PC-3 (cell line): Measurements from ENCODE around the gene CSTPP1. TPM values are rescaled to one million over a fixed set of nuclear protein-coding genes. Genes with fewer than 3 reads are reported as not detected.

Source experiments
- ATAC-seq: fragments of 200-7000 bp; cut with Tn5 transposase; 2 replicates; pipeline ENCODE4 v1.9.1; 2020; ENCODE audit warnings: mild to moderate bottlenecking, moderate library complexity
- BruUV-seq: library from RNA; stranded (reverse); fragments of 400-500 nt; replicated peaks from 2 replicates; lab custom pipeline; 2021; lab: Mats Ljungman, UMichigan
- CTCF ChIA-PET: fragments of 300-600 bp; sonication (Branson Sonifier 250); formaldehyde crosslinking; loops from one replicate; lab custom pipeline; 2022; ENCODE audit warnings: antibody characterized with exemption; lab: Charles Lee
- POLR2A ChIA-PET: fragments of 300-600 bp; sonication (Branson Sonifier 250); formaldehyde crosslinking; loops from one replicate; lab custom pipeline; 2022; ENCODE audit warnings: antibody characterized with exemption; ENCODE audit not compliant: unreplicated experiment; lab: Charles Lee
- DNase-seq: peaks from one replicate; pipeline ENCODE4 v3.0.0-alpha.2; 2015
- H2AFZ ChIP-seq: fragments of 300-600 bp; sonication (generic); 2 replicates; pipeline ENCODE4 v1.6.0; 2016; ENCODE audit warnings: antibody characterized with exemption, low read length
- H3F3A ChIP-seq: fragments of 300-600 bp; sonication (generic); one replicate; pipeline ENCODE4 v1.6.0; 2017; ENCODE audit warnings: antibody characterized with exemption, low read length, control low read depth, mild to moderate bottlenecking; ENCODE audit not compliant: unreplicated experiment
- H3K27ac ChIP-seq: fragments of 300-600 bp; sonication (generic); 2 replicates; pipeline ENCODE4 v1.5.1; 2016; ENCODE audit warnings: mild to moderate bottlenecking, low read length
- H3K27me3 ChIP-seq: fragments of 300-600 bp; sonication (generic); 2 replicates; pipeline ENCODE4 v1.6.1; 2016; ENCODE audit warnings: low read length, mixed read lengths
- H3K36me3 ChIP-seq: fragments of 300-600 bp; sonication (generic); 2 replicates; pipeline ENCODE4 v1.6.1; 2016; ENCODE audit warnings: low read depth, mixed run types, low read length, mixed read lengths
- H3K4me1 ChIP-seq: fragments of 300-600 bp; sonication (generic); 2 replicates; pipeline ENCODE4 v1.5.1; 2016; ENCODE audit warnings: low read length; ENCODE audit not compliant: insufficient read depth
- H3K4me2 ChIP-seq: fragments of 300-600 bp; sonication (generic); 2 replicates; pipeline ENCODE4 v1.6.0; 2016; ENCODE audit warnings: low read length
- H3K4me3 ChIP-seq: fragments of 300-600 bp; sonication (generic); 2 replicates; pipeline ENCODE4 v1.5.1; 2016; ENCODE audit warnings: mild to moderate bottlenecking, low read length, mixed read lengths
- H3K79me2 ChIP-seq: fragments of 300-600 bp; sonication (generic); 2 replicates; pipeline ENCODE4 v1.6.1; 2017; ENCODE audit warnings: low read length, mixed read lengths
- H3K9ac ChIP-seq: fragments of 300-600 bp; sonication (generic); 2 replicates; pipeline ENCODE4 v1.6.0; 2016; ENCODE audit warnings: mild to moderate bottlenecking, low read length
- H3K9me2 ChIP-seq: fragments of 300-600 bp; sonication (generic); replicated peaks from 2 replicates; pipeline ENCODE4 v1.6.1; 2016; ENCODE audit warnings: mixed run types, low read length, mixed read lengths
- H3K9me3 ChIP-seq: fragments of 300-600 bp; sonication (generic); 2 replicates; pipeline ENCODE4 v1.6.1; 2016; ENCODE audit warnings: low read length, mixed read lengths
- H4K20me1 ChIP-seq: fragments of 300-600 bp; sonication (generic); 2 replicates; pipeline ENCODE4 v1.6.1; 2016; ENCODE audit warnings: low read length, mixed read lengths
- CTCF ChIP-seq: fragments of 300-600 bp; sonication (generic); conservative IDR thresholded peaks from 2 replicates; pipeline ENCODE4 v1.5.1; 2017; ENCODE audit warnings: antibody characterized with exemption, low read depth, mild to moderate bottlenecking, low read length
- EZH2 ChIP-seq: fragments of 300-600 bp; sonication (generic); IDR thresholded peaks from one replicate; pipeline ENCODE4 v1.6.1; 2017; ENCODE audit warnings: antibody characterized with exemption, mild to moderate bottlenecking, low read length; ENCODE audit not compliant: unreplicated experiment
- EZH2phosphoT487 ChIP-seq: fragments of 300-600 bp; sonication (generic); IDR thresholded peaks from 2 replicates; pipeline ENCODE4 v1.6.1; 2018; ENCODE audit warnings: mild to moderate bottlenecking, antibody characterized with exemption, low read length, borderline replicate concordance
- intact Hi-C: fragments of 100-400 bp; cut with micrococcal nuclease; formaldehyde crosslinking; loops from 2 replicates; pipeline ENCODE4 v1.9.0; 2023
- total RNA-seq: library from RNA; depleted of rRNA; stranded (reverse); fragments of >200 nt; gene quantifications from 2 replicates; pipeline ENCODE4 v1.2.3, GENCODE V29; 2014

CSTPP1 gene
- total RNA-seq, 1 experiment from 2014 or later = 21.7 TPM

- intact Hi-C loops = no loop called here
- Histone ChIP-seq H3F3A (no peaks in the 10 kb centered on the region), H3K79me2 (no peaks in the 10 kb centered on the region), H3K36me3 (no peaks in the 10 kb centered on the region), H3K27ac (no peak overlapping the region), H3K9me2 (no peaks in the 10 kb centered on the region), H4K20me1 (no peaks in the 10 kb centered on the region), H3K9me3 (no peaks in the 10 kb centered on the region), H3K4me2 (no peak overlapping the region), H2AFZ (no peak overlapping the region), H3K27me3 (no peaks in the 10 kb centered on the region), H3K9ac (no peak overlapping the region), H3K4me3 (no peak overlapping the region), H3K4me1 (no peaks in the 10 kb centered on the region)
- DNase-seq (no peak), ATAC-seq (no peak)
- CTCF ChIA-PET = no interaction called here
- no TSS peak for BruUV-seq
- POLR2A ChIA-PET = no interaction called here
- TF ChIP-seq CTCF = no peak
- no peak for TF ChIP-seq EZH2phosphoT487
- TF ChIP-seq EZH2 = no peak
These were observed 96.9 kb downstream of the CSTPP1 start for GRCh38 chr11:47033439-47033838.

GRCh38 chr11:47034091-47034490 is 97.5 kb downstream of the CSTPP1 start:
- H3K9ac ChIP-seq = no peak overlapping the region
- intact Hi-C loops = no loop called here
- H3K4me2 ChIP-seq = no peak overlapping the region
- DNase-seq (no peak), ATAC-seq (no peak)
- H3F3A ChIP-seq = no peaks in the 10 kb centered on the region
- H3K9me3 ChIP-seq = no peaks in the 10 kb centered on the region
- no peaks in the 10 kb centered on the region for H3K79me2 ChIP-seq
- no peaks in the 10 kb centered on the region for H3K9me2 ChIP-seq
- BruUV-seq = no TSS peak
- CTCF ChIA-PET = no interaction called here
- TF ChIP-seq CTCF (no peak), EZH2phosphoT487 (no peak), EZH2 (no peak)
- H3K4me1 ChIP-seq = no peaks in the 10 kb centered on the region
- H3K27ac ChIP-seq = no peak overlapping the region
- H3K36me3 ChIP-seq = no peaks in the 10 kb centered on the region
- POLR2A ChIA-PET = no interaction called here
- H4K20me1 ChIP-seq = no peaks in the 10 kb centered on the region
- H2AFZ ChIP-seq = no peak overlapping the region
- H3K4me3 ChIP-seq = no peak overlapping the region
- no peaks in the 10 kb centered on the region for H3K27me3 ChIP-seq

GRCh38 chr11:47035108-47035507 is 98.5 kb downstream of the CSTPP1 start:
- Histone ChIP-seq H3K4me1 (no peaks in the 10 kb centered on the region), H3F3A (no peaks in the 10 kb centered on the region), H3K27ac (no peak overlapping the region), H3K4me3 (no peak overlapping the region), H3K79me2 (no peaks in the 10 kb centered on the region), H3K9me3 (no peaks in the 10 kb centered on the region), H3K27me3 (no peaks in the 10 kb centered on the region), H3K4me2 (no peak overlapping the region), H4K20me1 (no peaks in the 10 kb centered on the region), H3K9ac (no peak overlapping the region), H3K36me3 (no peaks in the 10 kb centered on the region), H3K9me2 (no peaks in the 10 kb centered on the region), H2AFZ (no peak overlapping the region)
- intact Hi-C loops = no loop called here
- ATAC-seq (no peak), DNase-seq (no peak)
- BruUV-seq = no TSS peak
- ChIA-PET POLR2A (no interaction called here), CTCF (no interaction called here)
- no peak for TF ChIP-seq CTCF
- TF ChIP-seq EZH2 = no peak
- no peak for TF ChIP-seq EZH2phosphoT487
